Measurements from ENCODE around the gene NEK6.

NEK6 gene

GRCh38 chr9:124257844-124258606, at the start of gene NEK6:
Gene NEK6, plus strand, starts transcription at chr9:124257949. Its CDS starts 44,016 bp downstream, at chr9:124301965.
- no peak for FAIRE-seq

GRCh38 chr9:124208571-124208970, 49.2 kb upstream of the NEK6 start:
- no peak for FAIRE-seq

GRCh38 chr9:124209279-124209678, 48.5 kb upstream of the NEK6 start:
- no peak for FAIRE-seq

- no peak for FAIRE-seq
Observed at GRCh38 chr9:124209774-124210173, 48.0 kb upstream of the NEK6 start.

GRCh38 chr9:124210697-124211096, 47.1 kb upstream of the NEK6 start:
- no peak for FAIRE-seq

- FAIRE-seq: no peak
Observed at GRCh38 chr9:124212381-124213050, 45.2 kb upstream of the NEK6 start.

- no peak for FAIRE-seq
Observed at GRCh38 chr9:124213396-124213795, 44.4 kb upstream of the NEK6 start.

- no peak for FAIRE-seq
Observed at GRCh38 chr9:124214116-124214515, 43.6 kb upstream of the NEK6 start.

GRCh38 chr9:124214596-124215367, 43.0 kb upstream of the NEK6 start:
- FAIRE-seq: no peak

- FAIRE-seq: no peak
Observed at GRCh38 chr9:124215368-124215910, 42.3 kb upstream of the NEK6 start.

GRCh38 chr9:124215956-124216355, 41.8 kb upstream of the NEK6 start:
- no peak for FAIRE-seq

GRCh38 chr9:124216474-124217176, 41.1 kb upstream of the NEK6 start:
- FAIRE-seq: no peak

GRCh38 chr9:124217836-124218437, 39.8 kb upstream of the NEK6 start:
- no peak for FAIRE-seq

- no peak for FAIRE-seq
Observed at GRCh38 chr9:124218438-124218982, 39.2 kb upstream of the NEK6 start.

- FAIRE-seq: no peak
Observed at GRCh38 chr9:124218987-124219461, 38.7 kb upstream of the NEK6 start.

- no peak for FAIRE-seq
Observed at GRCh38 chr9:124220946-124221451, 36.8 kb upstream of the NEK6 start.

GRCh38 chr9:124221676-124222075, 36.1 kb upstream of the NEK6 start:
- FAIRE-seq: no peak

GRCh38 chr9:124222109-124222508, 35.6 kb upstream of the NEK6 start:
- FAIRE-seq: no peak

- no peak for FAIRE-seq
Observed at GRCh38 chr9:124222918-124223720, 34.6 kb upstream of the NEK6 start.

- FAIRE-seq: no peak
Observed at GRCh38 chr9:124225945-124226344, 31.8 kb upstream of the NEK6 start.

- FAIRE-seq: no peak
Observed at GRCh38 chr9:124228516-124228915, 29.2 kb upstream of the NEK6 start.

All from A204.1 (cell line).